Keratinocyte (primary cell): ENCODE results near the gene SYT6.

Experiments used
- EZH2 ChIP-seq: IDR thresholded peaks from one replicate; pipeline ENCODE4 v1.6.1; 2012; ENCODE audit warnings: inconsistent platforms, mild to moderate bottlenecking, low read length, moderate library complexity
- TF ChIP-seq, protein P1 (sequence below), 3 experiments: IDR thresholded peaks in 1 of 3; conservative IDR thresholded peaks in 1 of 3; optimal IDR thresholded peaks in 1 of 3; 2 replicates in 2 of 3; 3 replicates in 1 of 3; pipeline versions ENCODE3 to v1.5.1; 2011; ENCODE audit warnings: low read length in 3 of 3, mild to moderate bottlenecking in 3 of 3, moderate library complexity in 2 of 3, control low read depth in 1 of 3, inconsistent platforms in 1 of 3; ENCODE audit not compliant: insufficient read depth in 2 of 3; ENCODE audit errors: extremely low read depth in 1 of 3

DNA sequence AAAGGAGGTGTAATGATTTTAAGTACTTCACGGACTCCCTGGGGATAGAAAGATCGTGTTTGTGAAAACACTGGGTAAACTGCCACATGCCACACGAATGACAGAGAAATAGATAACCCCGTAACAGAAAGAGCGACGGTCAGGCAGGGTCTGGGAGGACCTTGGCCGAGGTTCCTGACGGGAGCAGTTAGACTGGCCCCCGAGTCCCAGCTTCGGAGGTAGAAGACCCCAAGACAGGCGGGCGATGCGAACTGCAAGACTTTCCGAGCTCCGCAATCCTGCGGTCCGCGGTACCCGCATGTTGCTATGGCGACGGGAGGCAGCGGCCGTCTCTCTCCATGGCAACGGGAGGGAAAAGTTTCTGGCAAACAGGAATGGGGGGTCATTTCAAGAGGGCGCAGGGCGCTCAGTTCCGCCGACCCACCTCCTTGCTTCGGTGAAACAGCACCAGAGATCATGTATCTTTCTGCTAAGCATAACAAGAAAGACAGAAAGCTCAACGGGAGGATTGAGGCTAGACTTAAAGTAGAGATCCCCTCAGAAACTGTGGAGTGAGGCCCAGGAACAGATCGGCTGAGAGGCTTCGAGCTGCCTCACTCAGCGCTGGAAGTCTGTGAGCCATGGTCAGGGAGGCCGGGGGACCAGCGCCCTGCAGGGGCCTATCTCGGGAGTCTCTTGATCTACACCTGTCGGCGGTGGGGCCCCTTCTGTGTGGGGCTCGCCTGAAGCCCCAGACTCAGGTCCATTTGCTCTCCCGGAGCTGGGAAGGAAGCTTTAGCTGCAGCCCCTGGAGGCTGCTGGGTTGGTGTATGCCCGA is 685 bp upstream of the SYT6 start:
- TF ChIP-seq, protein P1, sequence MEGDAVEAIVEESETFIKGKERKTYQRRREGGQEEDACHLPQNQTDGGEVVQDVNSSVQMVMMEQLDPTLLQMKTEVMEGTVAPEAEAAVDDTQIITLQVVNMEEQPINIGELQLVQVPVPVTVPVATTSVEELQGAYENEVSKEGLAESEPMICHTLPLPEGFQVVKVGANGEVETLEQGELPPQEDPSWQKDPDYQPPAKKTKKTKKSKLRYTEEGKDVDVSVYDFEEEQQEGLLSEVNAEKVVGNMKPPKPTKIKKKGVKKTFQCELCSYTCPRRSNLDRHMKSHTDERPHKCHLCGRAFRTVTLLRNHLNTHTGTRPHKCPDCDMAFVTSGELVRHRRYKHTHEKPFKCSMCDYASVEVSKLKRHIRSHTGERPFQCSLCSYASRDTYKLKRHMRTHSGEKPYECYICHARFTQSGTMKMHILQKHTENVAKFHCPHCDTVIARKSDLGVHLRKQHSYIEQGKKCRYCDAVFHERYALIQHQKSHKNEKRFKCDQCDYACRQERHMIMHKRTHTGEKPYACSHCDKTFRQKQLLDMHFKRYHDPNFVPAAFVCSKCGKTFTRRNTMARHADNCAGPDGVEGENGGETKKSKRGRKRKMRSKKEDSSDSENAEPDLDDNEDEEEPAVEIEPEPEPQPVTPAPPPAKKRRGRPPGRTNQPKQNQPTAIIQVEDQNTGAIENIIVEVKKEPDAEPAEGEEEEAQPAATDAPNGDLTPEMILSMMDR (optimal IDR thresholded peaks at IDR 0.05 in 1 of 3, IDR thresholded peaks at IDR 0.05 in 1 of 3, conservative IDR thresholded peaks at IDR 0.05 in 1 of 3; ENCODE audit: extremely low read depth in 1 of 3, insufficient read depth in 2 of 3, low read length in 3 of 3) = no peak
- TF ChIP-seq EZH2 = peak; percentile 94
